Coronary artery (tissue), 2 donors: ENCODE results near the gene TRIM72.

Experiments used
- DNase-seq: peaks from one replicate; pipeline ENCODE4 v3.0.0-alpha.2; 2017; ENCODE audit warnings: low spot score
- H3K27ac ChIP-seq, 2 donors: fragments of 200-600 bp; sonication (generic); one replicate each; pipeline ENCODE4 v1.5.1; 2016 to 2019
- H3K4me3 ChIP-seq: fragments of 200-600 bp; sonication (generic); 2 replicates; pipeline ENCODE4 v1.5.1; 2016; ENCODE audit warnings: mild to moderate bottlenecking, moderate library complexity
- TF ChIP-seq, protein P1 (sequence below): fragments of 200-600 bp; sonication (generic); IDR thresholded peaks from one replicate; pipeline ENCODE4 v1.5.1; 2019; ENCODE audit warnings: antibody characterized with exemption

Gene TRIM72

DNA sequence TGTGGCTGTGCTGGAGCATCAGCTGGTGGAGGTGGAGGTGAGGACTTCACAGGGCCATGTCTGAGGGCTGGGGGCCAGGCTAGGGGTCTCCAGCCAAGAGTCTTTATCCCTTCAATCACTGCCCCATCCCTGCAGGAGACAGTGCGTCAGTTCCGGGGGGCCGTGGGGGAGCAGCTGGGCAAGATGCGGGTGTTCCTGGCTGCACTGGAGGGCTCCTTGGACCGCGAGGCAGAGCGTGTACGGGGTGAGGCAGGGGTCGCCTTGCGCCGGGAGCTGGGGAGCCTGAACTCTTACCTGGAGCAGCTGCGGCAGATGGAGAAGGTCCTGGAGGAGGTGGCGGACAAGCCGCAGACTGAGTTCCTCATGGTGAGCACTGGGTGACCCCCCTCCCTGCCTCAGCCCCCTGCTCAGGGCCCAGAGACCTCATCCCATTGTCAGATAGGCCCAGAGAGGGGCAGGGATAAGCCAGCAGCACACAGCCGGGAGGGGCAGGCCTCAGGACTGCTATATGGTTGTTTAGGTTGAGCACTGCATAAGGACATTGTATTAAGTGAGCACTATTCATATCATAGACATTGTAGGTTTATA, 5.3 kb downstream of the TRIM72 start:
- Histone ChIP-seq H3K27ac (no peak overlapping the region), H3K4me3 (no peak overlapping the region)
- TF ChIP-seq, protein P1, sequence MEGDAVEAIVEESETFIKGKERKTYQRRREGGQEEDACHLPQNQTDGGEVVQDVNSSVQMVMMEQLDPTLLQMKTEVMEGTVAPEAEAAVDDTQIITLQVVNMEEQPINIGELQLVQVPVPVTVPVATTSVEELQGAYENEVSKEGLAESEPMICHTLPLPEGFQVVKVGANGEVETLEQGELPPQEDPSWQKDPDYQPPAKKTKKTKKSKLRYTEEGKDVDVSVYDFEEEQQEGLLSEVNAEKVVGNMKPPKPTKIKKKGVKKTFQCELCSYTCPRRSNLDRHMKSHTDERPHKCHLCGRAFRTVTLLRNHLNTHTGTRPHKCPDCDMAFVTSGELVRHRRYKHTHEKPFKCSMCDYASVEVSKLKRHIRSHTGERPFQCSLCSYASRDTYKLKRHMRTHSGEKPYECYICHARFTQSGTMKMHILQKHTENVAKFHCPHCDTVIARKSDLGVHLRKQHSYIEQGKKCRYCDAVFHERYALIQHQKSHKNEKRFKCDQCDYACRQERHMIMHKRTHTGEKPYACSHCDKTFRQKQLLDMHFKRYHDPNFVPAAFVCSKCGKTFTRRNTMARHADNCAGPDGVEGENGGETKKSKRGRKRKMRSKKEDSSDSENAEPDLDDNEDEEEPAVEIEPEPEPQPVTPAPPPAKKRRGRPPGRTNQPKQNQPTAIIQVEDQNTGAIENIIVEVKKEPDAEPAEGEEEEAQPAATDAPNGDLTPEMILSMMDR, result no peak
- DNase-seq, result no peak

DNA sequence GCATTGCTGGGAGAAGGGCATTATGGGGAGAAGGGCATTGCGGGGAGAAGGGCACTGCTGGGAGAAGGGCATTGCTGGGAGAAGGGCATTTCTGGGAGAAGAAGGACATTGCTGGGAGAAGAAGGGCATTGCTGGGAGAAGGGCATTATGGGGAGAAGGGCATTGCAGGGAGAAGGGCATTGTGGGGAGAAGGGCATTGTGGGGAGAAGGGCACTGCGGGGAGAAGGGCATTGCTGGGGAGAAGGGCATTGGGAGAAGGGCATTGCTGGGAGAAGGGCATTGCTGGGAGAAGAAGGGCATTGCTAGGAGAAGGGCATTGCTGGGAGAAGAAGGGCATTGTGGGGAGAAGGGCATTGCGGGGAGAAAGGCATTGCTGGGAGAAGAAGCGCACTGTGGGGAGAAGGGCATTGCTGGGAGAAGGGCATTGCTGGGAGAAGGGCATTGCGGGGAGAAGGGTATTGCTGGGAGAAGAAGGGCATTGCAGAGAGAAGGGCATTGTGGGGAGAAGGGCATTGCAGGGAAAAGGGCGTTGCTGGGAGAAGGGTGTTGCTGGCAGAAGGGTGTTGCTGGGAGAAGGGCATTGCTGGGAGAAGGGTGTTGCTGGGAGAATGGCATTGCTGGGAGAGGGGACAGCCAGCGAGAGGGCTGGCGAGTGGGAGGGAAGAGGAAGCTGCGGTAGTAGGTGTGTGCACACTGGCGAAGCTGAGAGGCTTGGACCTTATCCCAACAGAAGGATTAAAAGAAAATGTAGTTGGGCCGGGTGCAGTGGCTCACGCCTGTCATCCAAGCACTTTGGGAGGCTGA, 7.6 kb downstream of the TRIM72 start:
- Histone ChIP-seq H3K27ac (no peak overlapping the region), H3K4me3 (no peak overlapping the region)
- DNase-seq, result no peak
- TF ChIP-seq, protein P1, result no peak

DNA sequence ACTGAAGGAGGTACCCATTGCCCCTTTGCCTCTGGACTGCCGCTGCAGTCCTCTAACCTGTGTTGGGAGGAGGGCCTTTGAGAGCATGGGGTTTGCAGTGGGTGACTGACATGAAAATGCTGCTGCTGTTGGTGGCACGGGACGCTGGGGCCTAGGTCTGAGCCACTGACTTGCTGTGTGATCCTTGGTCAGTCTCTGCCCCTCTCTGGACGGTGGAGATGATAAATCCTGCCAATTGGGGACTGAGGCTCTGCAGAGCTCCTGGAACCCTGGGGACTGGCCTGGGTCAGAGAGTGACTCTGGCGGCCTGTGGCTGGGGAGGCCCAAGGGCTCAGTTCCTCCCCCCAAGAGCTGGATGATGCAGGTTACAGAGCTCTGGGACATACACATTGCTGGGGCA, 9.1 kb downstream of the TRIM72 start:
- TF ChIP-seq, protein P1, result no peak
- DNase-seq, result no peak
- H3K4me3 ChIP-seq, result no peak overlapping the region
- H3K27ac ChIP-seq, result no peak overlapping the region

DNA sequence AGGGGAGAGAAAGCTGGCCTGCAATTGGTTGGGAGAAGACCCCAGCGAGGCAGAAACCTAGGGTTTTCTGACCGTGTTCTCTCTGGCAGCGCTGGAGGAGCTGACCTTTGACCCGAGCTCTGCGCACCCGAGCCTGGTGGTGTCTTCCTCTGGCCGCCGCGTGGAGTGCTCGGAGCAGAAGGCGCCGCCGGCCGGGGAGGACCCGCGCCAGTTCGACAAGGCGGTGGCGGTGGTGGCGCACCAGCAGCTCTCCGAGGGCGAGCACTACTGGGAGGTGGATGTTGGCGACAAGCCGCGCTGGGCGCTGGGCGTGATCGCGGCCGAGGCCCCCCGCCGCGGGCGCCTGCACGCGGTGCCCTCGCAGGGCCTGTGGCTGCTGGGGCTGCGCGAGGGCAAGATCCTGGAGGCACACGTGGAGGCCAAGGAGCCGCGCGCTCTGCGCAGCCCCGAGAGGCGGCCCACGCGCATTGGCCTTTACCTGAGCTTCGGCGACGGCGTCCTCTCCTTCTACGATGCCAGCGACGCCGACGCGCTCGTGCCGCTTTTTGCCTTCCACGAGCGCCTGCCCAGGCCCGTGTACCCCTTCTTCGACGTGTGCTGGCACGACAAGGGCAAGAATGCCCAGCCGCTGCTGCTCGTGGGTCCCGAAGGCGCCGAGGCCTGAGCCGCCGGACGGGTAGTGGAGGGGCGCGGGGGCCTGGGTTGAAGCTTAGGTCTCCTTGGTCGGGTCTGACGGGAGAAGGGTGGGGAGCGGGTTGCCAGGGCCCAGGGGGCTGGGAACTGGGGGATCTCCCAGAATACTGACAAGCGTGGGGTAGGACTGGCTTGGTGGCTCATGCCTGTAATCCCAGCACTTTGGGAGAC, 10.4 kb downstream of the TRIM72 start:
- TF ChIP-seq, protein P1, result no peak
- no peak for DNase-seq
- Histone ChIP-seq H3K27ac (no peak overlapping the region), H3K4me3 (no peak overlapping the region)

DNA sequence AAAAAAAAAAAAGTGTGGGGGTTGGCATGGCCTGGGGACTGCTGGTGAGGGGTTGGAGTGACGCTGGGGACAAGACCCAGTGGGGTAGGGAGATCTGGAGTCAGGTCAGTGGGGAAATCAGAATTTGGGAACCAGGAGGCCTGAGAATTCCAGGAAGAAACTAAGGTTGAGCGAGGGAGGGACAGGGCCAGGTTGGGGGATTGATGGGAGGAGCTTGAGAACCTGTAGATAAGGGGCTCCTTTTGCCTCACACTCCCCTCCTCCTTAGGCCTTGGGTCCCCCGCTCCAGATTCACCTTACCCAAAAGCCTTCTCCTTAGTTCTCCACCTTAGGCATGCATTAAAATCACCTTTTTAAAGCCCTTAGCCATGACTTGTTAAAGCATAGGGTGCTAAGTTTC, 11.3 kb downstream of the TRIM72 start:
- H3K4me3 ChIP-seq, result no peak overlapping the region
- H3K27ac ChIP-seq, result no peak overlapping the region
- DNase-seq, result no peak
- TF ChIP-seq, protein P1, result no peak

DNA sequence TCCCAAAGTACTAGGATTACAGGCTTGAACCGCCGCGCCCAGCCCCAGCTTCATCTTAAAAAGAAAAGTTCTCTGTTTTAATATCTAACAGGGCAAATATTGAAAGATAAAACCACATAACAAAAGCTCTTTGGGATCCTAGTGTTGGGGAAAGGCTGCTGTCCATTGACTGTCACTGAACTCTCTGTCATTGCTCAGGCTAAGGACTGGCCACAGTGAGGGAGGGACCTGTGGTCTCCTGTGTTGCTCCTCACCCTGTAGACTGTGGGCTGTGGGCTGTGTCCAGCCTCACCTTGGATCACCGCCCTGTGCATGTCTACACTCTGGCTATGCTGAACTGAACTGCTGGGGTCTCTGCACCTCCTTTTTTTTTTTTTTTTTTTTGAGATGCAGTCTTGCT, 14.3 kb downstream of the TRIM72 start:
- TF ChIP-seq, protein P1, result no peak
- DNase-seq, result no peak
- no peak overlapping the region for H3K27ac ChIP-seq
- H3K4me3 ChIP-seq, result no peak overlapping the region
